ENCODE data around the gene DGKI. TPM values are rescaled to one million over a fixed set of nuclear protein-coding genes. Genes with fewer than 3 reads are reported as not detected.

Gene DGKI
- total RNA-seq, 4 donors from 2014 or later, result 0.16 to 4.4 (median 2.1) TPM

Small RNAs within 50 kb of the gene (small RNA-seq; reads per million reads assigned to genes)
- gene AC090498.1, result not detected

Other genes starting within 250 kb of the DGKI start
- gene CREB3L2, start 155.1 kb upstream of the DGKI start, total RNA-seq, result 10 to 100 TPM; 35.6 to 50.4 (median 42.8) TPM
- not detected for gene AKR1D1, start 229.5 kb upstream of the DGKI start, total RNA-seq